Measurements from ENCODE around the gene OR7G2. TPM values are rescaled to one million over a fixed set of nuclear protein-coding genes. Genes with fewer than 3 reads are reported as not detected.

OR7G2 gene
- total RNA-seq (2021; ENCODE audit: unreplicated experiment) = not detected
- polyA plus RNA-seq (2012; ENCODE audit: insufficient read length) = not detected
- Bru-seq, nascent RNA = not detected
- not detected for BruChase-seq, experiment 1, labeled RNA remaining after a 2-hour chase
- not detected for BruChase-seq, experiment 2, labeled RNA remaining after a 6-hour chase
- long read RNA-seq, partial matches to known transcripts = 0 of 1 reads
- long read RNA-seq, other reads (novel, unspliced or antisense) = 1 of 1 reads

DNA sequence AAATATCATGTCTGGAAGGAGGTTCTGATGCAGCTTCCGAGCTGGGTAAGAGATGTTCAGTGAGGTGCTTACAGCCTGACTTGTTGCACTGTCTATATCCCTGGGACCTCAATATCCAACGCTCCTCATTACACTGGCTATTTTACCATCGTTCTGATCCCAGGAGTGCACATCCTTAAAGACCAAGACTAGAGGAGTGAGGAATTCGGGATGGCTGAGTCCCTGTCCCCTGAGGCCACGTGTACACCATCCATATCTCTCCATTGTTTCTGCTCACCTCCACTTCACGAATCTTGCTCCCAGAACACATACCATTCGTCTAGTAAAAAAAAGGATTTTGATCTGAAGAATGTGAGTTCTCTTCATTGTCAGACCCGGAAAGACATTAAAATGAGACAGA is at the start of gene OR7G2:
Gene OR7G2 (minus strand): TSS at position 101 of the 400 bp plus-strand sequence. CDS start 4,232 bp downstream, outside the sequence.
- CTCF ChIA-PET = no interaction called here
- no peak for TF ChIP-seq POLR2AphosphoS5 (IDR thresholded peaks at IDR 0.05; ENCODE audit: low read depth, low read length)
- TF ChIP-seq, protein P1, sequence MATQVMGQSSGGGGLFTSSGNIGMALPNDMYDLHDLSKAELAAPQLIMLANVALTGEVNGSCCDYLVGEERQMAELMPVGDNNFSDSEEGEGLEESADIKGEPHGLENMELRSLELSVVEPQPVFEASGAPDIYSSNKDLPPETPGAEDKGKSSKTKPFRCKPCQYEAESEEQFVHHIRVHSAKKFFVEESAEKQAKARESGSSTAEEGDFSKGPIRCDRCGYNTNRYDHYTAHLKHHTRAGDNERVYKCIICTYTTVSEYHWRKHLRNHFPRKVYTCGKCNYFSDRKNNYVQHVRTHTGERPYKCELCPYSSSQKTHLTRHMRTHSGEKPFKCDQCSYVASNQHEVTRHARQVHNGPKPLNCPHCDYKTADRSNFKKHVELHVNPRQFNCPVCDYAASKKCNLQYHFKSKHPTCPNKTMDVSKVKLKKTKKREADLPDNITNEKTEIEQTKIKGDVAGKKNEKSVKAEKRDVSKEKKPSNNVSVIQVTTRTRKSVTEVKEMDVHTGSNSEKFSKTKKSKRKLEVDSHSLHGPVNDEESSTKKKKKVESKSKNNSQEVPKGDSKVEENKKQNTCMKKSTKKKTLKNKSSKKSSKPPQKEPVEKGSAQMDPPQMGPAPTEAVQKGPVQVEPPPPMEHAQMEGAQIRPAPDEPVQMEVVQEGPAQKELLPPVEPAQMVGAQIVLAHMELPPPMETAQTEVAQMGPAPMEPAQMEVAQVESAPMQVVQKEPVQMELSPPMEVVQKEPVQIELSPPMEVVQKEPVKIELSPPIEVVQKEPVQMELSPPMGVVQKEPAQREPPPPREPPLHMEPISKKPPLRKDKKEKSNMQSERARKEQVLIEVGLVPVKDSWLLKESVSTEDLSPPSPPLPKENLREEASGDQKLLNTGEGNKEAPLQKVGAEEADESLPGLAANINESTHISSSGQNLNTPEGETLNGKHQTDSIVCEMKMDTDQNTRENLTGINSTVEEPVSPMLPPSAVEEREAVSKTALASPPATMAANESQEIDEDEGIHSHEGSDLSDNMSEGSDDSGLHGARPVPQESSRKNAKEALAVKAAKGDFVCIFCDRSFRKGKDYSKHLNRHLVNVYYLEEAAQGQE (IDR thresholded peaks at IDR 0.05; ENCODE audit: insufficient read depth in 1 of 2, low read depth in 2 of 2, low read length in 1 of 2) = no peak
- no peak for TF ChIP-seq TCF7L2 (IDR thresholded peaks at IDR 0.05; ENCODE audit: low read depth, low read length)
- TF ChIP-seq, protein P2, sequence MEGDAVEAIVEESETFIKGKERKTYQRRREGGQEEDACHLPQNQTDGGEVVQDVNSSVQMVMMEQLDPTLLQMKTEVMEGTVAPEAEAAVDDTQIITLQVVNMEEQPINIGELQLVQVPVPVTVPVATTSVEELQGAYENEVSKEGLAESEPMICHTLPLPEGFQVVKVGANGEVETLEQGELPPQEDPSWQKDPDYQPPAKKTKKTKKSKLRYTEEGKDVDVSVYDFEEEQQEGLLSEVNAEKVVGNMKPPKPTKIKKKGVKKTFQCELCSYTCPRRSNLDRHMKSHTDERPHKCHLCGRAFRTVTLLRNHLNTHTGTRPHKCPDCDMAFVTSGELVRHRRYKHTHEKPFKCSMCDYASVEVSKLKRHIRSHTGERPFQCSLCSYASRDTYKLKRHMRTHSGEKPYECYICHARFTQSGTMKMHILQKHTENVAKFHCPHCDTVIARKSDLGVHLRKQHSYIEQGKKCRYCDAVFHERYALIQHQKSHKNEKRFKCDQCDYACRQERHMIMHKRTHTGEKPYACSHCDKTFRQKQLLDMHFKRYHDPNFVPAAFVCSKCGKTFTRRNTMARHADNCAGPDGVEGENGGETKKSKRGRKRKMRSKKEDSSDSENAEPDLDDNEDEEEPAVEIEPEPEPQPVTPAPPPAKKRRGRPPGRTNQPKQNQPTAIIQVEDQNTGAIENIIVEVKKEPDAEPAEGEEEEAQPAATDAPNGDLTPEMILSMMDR (IDR thresholded peaks at IDR 0.05) = no peak
- no peak for TF ChIP-seq SIN3A (IDR thresholded peaks at IDR 0.05; ENCODE audit: borderline replicate concordance, insufficient read depth, low read depth, low read length)
- no peaks in the 10 kb centered on the region for H3K4me1 ChIP-seq (ENCODE audit: control insufficient read depth, insufficient read depth, low read length)
- no peaks in the 10 kb centered on the region for H3K36me3 ChIP-seq (ENCODE audit: control insufficient read depth, insufficient read depth, low read length)
- POLR2A ChIA-PET = no interaction called here
- H3K9me3 ChIP-seq (ENCODE audit: control insufficient read depth, insufficient read depth, low read depth, low read length) = no peaks in the 10 kb centered on the region
- no peak within 1 kb of the TSS for H3K4me3 ChIP-seq (ENCODE audit: low read depth in 2 of 2, low read length in 2 of 2)
- DNase-seq (ENCODE audit: low read depth, low spot score) (no peak), ATAC-seq (no peak)
- in situ Hi-C loops (cut with HindIII; ENCODE audit: low pct_unique_long_range_greater_than_20kb, low sequenced_read_pairs) (no loop called here), intact Hi-C loops (cut with micrococcal nuclease; ENCODE audit: unreplicated experiment) (no loop called here)
- no TSS peak for BruUV-seq (replicated peaks)
- no peaks in the 10 kb centered on the region for H3K27me3 ChIP-seq (ENCODE audit: control insufficient read depth, insufficient read depth, low read length)
- no peak within 1 kb of the TSS for H3K27ac ChIP-seq (ENCODE audit: low read length)

DNA sequence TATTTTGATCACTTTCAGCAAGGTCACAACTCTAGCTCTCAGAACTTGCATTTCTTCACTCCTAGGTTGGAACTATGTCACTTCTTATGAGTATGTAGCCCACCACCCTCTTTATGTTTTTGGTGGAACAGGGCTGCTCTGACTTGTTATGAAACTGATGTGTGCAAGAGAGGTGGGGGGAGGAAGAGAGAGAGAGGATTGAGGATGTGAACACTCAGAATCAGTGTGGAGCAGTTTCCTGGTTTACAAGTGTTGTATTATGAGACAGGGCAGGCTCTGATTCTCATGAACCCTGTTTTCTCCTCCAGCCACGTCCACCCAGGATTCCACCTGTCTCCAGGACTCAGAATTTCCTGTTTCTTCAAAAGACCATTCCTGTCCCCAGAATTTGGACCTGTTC is 49.0 kb upstream of the OR7G2 start:
- CTCF ChIA-PET = no interaction called here
- Histone ChIP-seq H3K4me3 (ENCODE audit: low read depth in 2 of 2, low read length in 2 of 2) (no peak overlapping the region), H3K36me3 (ENCODE audit: control insufficient read depth, insufficient read depth, low read length) (peaks cover 15% of the 10 kb centered on the region), H3K9me3 (ENCODE audit: control insufficient read depth, insufficient read depth, low read depth, low read length) (peaks cover 30% of the 10 kb centered on the region; the same call in 1 of the 2 replicates), H3K27me3 (ENCODE audit: control insufficient read depth, insufficient read depth, low read length) (no peaks in the 10 kb centered on the region), H3K4me1 (ENCODE audit: control insufficient read depth, insufficient read depth, low read length) (no peaks in the 10 kb centered on the region), H3K27ac (ENCODE audit: low read length) (no peak overlapping the region)
- TF ChIP-seq, protein P2 (IDR thresholded peaks at IDR 0.05) = no peak
- TF ChIP-seq SIN3A (IDR thresholded peaks at IDR 0.05; ENCODE audit: borderline replicate concordance, insufficient read depth, low read depth, low read length) (no peak), POLR2AphosphoS5 (IDR thresholded peaks at IDR 0.05; ENCODE audit: low read depth, low read length) (no peak), TCF7L2 (IDR thresholded peaks at IDR 0.05; ENCODE audit: low read depth, low read length) (no peak)
- TF ChIP-seq, protein P1 (IDR thresholded peaks at IDR 0.05; ENCODE audit: insufficient read depth in 1 of 2, low read depth in 2 of 2, low read length in 1 of 2) = no peak
- DNase-seq (ENCODE audit: low read depth, low spot score) = no peak
- in situ Hi-C loops (cut with HindIII; ENCODE audit: low pct_unique_long_range_greater_than_20kb, low sequenced_read_pairs) (no loop called here), intact Hi-C loops (cut with micrococcal nuclease; ENCODE audit: unreplicated experiment) (no loop called here)
- POLR2A ChIA-PET = no interaction called here
- no TSS peak for BruUV-seq (replicated peaks)
- no peak for ATAC-seq
